ENCODE results near the gene HS3ST5.

DNA sequence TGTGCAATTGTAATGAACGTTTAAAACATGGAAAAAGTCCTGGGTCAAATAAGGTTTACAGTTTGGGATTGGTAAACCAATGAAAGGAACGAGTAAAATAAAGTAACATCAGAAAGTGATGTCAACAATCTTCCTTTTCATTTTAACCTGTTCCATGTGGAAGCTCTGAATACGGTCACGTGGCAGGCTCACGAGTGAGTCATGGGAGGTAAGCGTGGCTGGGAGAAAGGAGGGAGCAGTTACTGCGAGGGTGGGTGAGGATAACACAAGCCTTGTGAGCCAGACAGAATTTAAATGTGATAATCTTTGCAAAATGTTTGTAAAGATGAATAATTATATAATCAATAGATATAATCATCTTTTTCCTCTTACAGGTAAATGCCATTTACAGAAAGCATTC lies 200.6 kb downstream of the HS3ST5 start:
- TF ChIP-seq, protein P1, sequence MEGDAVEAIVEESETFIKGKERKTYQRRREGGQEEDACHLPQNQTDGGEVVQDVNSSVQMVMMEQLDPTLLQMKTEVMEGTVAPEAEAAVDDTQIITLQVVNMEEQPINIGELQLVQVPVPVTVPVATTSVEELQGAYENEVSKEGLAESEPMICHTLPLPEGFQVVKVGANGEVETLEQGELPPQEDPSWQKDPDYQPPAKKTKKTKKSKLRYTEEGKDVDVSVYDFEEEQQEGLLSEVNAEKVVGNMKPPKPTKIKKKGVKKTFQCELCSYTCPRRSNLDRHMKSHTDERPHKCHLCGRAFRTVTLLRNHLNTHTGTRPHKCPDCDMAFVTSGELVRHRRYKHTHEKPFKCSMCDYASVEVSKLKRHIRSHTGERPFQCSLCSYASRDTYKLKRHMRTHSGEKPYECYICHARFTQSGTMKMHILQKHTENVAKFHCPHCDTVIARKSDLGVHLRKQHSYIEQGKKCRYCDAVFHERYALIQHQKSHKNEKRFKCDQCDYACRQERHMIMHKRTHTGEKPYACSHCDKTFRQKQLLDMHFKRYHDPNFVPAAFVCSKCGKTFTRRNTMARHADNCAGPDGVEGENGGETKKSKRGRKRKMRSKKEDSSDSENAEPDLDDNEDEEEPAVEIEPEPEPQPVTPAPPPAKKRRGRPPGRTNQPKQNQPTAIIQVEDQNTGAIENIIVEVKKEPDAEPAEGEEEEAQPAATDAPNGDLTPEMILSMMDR (IDR thresholded peaks at IDR 0.05) = no peak
- TF ChIP-seq ZFX (IDR thresholded peaks at IDR 0.05; ENCODE audit: borderline replicate concordance) = no peak
